ENCODE results near the gene SAMD5. TPM values are rescaled to one million over a fixed set of nuclear protein-coding genes. Genes with fewer than 3 reads are reported as not detected.

SAMD5 gene
- total RNA-seq, 1 experiment from 2014 or later = 0.04 TPM

GRCh38 chr6:147578159-147578558 lies 69.7 kb downstream of the SAMD5 start:
- Histone ChIP-seq H2AFZ (ENCODE audit: low read length) (no peak overlapping the region), H3K27ac (ENCODE audit: insufficient read length, low read depth, low read length) (no peak overlapping the region), H3K14ac (ENCODE audit: insufficient read depth, low read length) (no peak overlapping the region), H4K5ac (ENCODE audit: insufficient read length, low read depth, low read length) (no peak overlapping the region), H2BK5ac (ENCODE audit: insufficient read length, low read length) (no peak overlapping the region), H4K8ac (replicated peaks; ENCODE audit: insufficient read length, low read depth, low read length) (no peak overlapping the region), H3K23ac (ENCODE audit: insufficient read length, low read depth, low read length) (no peak overlapping the region), H2BK120ac (ENCODE audit: low read depth, low read length, poor library complexity, severe bottlenecking) (no peak overlapping the region), H2BK15ac (ENCODE audit: low read depth, low read length) (no peak overlapping the region), H3K9ac (ENCODE audit: extremely low read depth, insufficient read length, low read length) (no peak overlapping the region), H2BK12ac (ENCODE audit: insufficient read length, low read depth, low read length) (no peak overlapping the region), H3K4ac (ENCODE audit: low read depth, low read length) (no peak overlapping the region), H2BK20ac (ENCODE audit: low read depth, low read length, poor library complexity, severe bottlenecking) (no peak overlapping the region), H3K56ac (ENCODE audit: insufficient read length, low read depth, low read length) (no peak overlapping the region), H3T11ph (ENCODE audit: low read length) (no peak overlapping the region), H4K91ac (ENCODE audit: insufficient read length, low read depth, low read length) (no peak overlapping the region), H3K4me2 (ENCODE audit: insufficient read depth, insufficient read length, low read length) (no peak overlapping the region), H3K79me2 (ENCODE audit: insufficient read depth, low read length) (no peaks in the 10 kb centered on the region), H3K27me3 (ENCODE audit: insufficient read depth, low read length) (no peaks in the 10 kb centered on the region), H3K18ac (ENCODE audit: insufficient read length, low read depth, low read length) (no peak overlapping the region), H3K4me1 (ENCODE audit: insufficient read depth, low read length) (no peaks in the 10 kb centered on the region), H4K20me1 (ENCODE audit: control insufficient read depth, insufficient read depth, insufficient read length) (no peaks in the 10 kb centered on the region), H3K79me1 (ENCODE audit: insufficient read depth, low read depth, low read length, poor library complexity, severe bottlenecking) (no peaks in the 10 kb centered on the region), H2AK5ac (ENCODE audit: insufficient read length, low read length) (no peak overlapping the region), H3K9me3 (ENCODE audit: control insufficient read depth, low read depth, low read length) (no peaks in the 10 kb centered on the region), H3K23me2 (ENCODE audit: insufficient read length, low read depth, low read length, poor library complexity, severe bottlenecking) (no peaks in the 10 kb centered on the region)
- no peak overlapping the region for H3K4me3 Mint-ChIP-seq
- DNase-seq = no peak
- no peak for TF ChIP-seq CTCF (conservative IDR thresholded peaks at IDR 0.05)
- H3K27me3 Mint-ChIP-seq (ENCODE audit: low read depth) = no peaks in the 10 kb centered on the region
- no peaks in the 10 kb centered on the region for H3K36me3 Mint-ChIP-seq (ENCODE audit: insufficient read depth in 1 of 3, low read depth in 3 of 3)
- no CpG with 5 or more reads among the region's 2 CpGs for WGBS (ENCODE audit: extremely low coverage, insufficient read length, low lambda C conversion rate)
- no peaks in the 10 kb centered on the region; a peak in 1 of 5 replicates for H3K9me3 Mint-ChIP-seq
- H3K4me1 Mint-ChIP-seq = no peaks in the 10 kb centered on the region
- no peak overlapping the region for H3K27ac Mint-ChIP-seq
